ENCODE data around the gene ANO9.
"Not testable (repeated sequence)": the region's sequence is repeated elsewhere in the genome, so short reads cannot be mapped to it uniquely, and the experiment has no call there.

ANO9 gene

GRCh38 chr11:413120-414081 is 28.4 kb downstream of the ANO9 start:
- no peak for DNase-seq

DNA sequence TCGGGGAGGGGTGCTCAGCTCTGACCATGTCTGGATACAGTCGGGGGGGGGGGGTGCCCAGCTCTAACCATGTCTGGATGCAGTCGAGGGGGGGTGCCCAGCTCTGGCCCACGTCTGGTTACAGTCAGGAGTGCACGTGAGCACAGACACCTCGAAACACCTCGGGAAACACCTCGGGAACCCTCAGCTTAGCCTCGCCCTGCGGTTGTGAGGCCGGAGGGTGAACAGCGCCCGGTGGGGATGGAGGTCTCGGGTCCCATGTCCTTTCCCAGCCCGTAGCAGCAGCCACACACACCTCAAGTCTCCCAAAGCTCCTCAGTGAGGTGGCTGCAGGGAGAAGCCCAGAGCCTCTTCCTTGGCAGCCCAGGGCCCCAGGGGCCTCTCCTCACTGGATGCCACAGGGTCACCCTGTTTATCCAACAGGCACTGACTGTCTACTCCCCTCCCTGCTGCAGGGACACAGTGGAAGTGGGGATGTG is 29.1 kb downstream of the ANO9 start:
- DNase-seq: no peak

DNA sequence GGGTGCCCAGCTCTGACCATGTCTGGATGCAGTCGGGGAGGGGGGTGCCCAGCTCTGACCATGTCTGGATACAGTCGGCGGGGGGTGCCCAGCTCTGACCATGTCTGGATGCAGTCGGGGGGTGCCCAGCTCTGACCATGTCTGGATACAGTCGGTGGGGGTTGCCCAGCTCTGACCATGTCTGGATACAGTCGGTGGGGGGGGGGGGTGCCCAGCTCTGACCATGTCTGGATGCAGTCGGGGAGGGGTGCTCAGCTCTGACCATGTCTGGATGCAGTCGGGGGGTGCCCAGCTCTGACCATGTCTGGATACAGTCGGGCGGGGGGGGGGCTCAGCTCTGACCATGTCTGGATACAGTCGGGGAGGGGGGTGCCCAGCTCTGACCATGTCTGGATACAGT is 30.3 kb downstream of the ANO9 start:
- DNase-seq: not testable (repeated sequence)

GRCh38 chr11:410711-411110 is 31.1 kb downstream of the ANO9 start:
- DNase-seq: not testable (repeated sequence)

- no peak for DNase-seq
Measured at GRCh38 chr11:409600-410483, 32.0 kb downstream of the ANO9 start.

DNA sequence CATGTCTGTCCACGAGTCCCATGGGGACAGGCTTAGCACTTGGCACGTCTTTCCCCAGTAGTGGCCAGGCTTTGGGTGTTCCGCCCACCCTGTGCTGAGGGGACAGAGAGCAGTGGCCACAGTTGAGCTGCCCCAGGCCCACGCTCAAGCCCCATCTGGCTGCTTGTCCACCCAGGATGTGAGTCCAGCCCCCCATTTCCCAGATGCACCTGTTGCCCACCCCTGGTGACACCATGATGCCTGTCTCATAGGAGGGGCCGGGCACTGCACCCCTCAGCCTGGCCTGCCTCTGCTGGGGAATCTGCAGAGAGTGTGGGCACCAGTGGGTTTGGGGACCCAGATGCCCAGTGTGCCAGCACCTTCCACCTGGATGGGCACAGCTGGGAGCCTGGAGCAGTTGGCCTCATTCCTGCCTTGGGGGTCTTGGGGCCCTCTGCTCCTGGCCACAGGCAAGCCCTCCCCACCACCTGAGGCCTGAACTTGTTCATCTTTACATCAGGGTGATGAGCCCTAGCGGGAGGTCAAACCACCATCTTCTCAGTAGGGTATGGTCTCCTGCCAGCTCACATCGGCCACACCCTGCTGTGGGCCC is 32.7 kb downstream of the ANO9 start:
- no peak for DNase-seq

- DNase-seq: no peak
Measured at GRCh38 chr11:408154-409007, 33.4 kb downstream of the ANO9 start.

GRCh38 chr11:407651-408123 is 34.1 kb downstream of the ANO9 start:
- DNase-seq: peak; percentile 65

- peak; percentile 96 for DNase-seq
Measured at GRCh38 chr11:406796-407650, 34.8 kb downstream of the ANO9 start.

- no peak for DNase-seq
Measured at GRCh38 chr11:405954-406795, 35.6 kb downstream of the ANO9 start.

GRCh38 chr11:405323-405953 is 36.4 kb downstream of the ANO9 start:
- DNase-seq: no peak

GRCh38 chr11:404551-405264 is 37.1 kb downstream of the ANO9 start:
- no peak for DNase-seq

DNA sequence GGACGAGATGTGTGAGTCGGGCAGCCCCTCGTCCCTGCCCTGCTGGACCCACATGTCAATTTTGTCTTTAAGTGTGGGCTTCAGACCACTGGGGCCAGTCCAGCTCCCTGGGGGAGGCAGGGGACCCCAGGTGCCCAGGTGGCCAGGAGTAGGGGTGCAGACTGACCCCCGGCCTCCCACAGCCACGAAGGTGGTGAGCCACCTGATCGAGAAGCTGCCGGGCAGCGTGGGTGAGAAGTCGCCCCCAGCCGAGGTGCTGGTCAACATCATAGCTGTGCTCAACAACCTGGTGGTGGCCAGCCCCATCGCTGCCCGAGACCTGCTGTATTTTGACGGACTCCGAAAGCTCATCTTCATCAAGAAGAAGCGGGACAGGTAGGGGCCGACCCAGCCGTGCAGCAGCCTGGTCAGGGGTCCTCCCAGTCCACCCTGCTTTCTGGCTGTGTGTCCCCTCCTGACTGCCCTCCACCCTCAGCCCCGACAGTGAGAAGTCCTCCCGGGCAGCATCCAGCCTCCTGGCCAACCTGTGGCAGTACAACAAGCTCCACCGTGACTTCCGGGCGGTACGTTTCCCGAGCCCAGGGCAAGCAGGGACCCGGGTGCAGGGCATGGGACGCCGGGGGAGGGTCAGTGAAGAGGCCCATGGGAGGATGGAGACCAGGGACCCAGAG is 37.9 kb downstream of the ANO9 start:
- no peak for DNase-seq

GRCh38 chr11:403021-403760 is 38.6 kb downstream of the ANO9 start:
- no peak for DNase-seq

GRCh38 chr11:401196-401595 is 40.6 kb downstream of the ANO9 start:
- not testable (repeated sequence) for DNase-seq

- DNase-seq: no peak
Measured at GRCh38 chr11:400241-400689, 41.5 kb downstream of the ANO9 start.

DNA sequence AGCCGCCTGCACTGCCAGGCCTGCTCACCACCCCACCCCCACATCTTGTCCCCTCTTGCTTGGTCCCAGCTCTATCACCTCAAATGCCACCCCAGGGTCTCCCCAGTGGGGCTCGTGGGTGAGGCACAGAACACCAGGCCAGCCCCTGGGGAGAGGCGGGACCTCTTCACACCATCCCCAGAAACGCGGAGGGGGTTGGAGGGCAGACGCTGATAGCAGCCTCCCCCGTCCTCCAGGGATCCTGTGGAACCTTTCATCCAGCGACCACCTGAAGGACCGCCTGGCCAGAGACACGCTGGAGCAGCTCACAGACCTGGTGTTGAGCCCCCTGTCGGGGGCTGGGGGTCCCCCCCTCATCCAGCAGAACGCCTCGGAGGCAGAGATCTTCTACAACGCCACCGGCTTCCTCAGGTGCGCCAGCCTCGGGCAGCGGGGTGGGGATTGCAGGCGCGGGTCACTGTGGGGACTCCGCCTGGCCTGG is 42.0 kb downstream of the ANO9 start:
- DNase-seq: no peak
